K562 (cell line): Measurements from ENCODE around the gene C1orf216. TPM values are rescaled to one million over a fixed set of nuclear protein-coding genes. Genes with fewer than 3 reads are reported as not detected.

Experiments
- ARID4B ChIP-seq: sonication (generic); formaldehyde crosslinking; IDR thresholded peaks from 2 replicates; pipeline ENCODE4 v1.8.0; 2022; ENCODE audit warnings: mild to moderate bottlenecking, missing genetic modification reagents
- BCOR ChIP-seq: fragments of 450-650 bp; IDR thresholded peaks from 2 replicates; pipeline ENCODE4 v1.6.1; 2016
- EP400 ChIP-seq: fragments of 450-650 bp; IDR thresholded peaks from 2 replicates; pipeline ENCODE4 v1.6.1; 2017; ENCODE audit warnings: antibody characterized with exemption, mild to moderate bottlenecking, moderate library complexity
- ESRRA ChIP-seq: fragments of 450-650 bp; IDR thresholded peaks from 2 replicates; pipeline ENCODE4 v1.6.1; 2014; ENCODE audit warnings: low read depth, mild to moderate bottlenecking, moderate library complexity, borderline replicate concordance
- FOS ChIP-seq: IDR thresholded peaks from 3 replicates; pipeline ENCODE4 v1.6.1; 2011; ENCODE audit not compliant: insufficient read length; ENCODE audit errors: extremely low read depth
- GATA2 ChIP-seq: sonication (generic); formaldehyde crosslinking; IDR thresholded peaks from 2 replicates; pipeline ENCODE4 v1.4.0; 2020; ENCODE audit warnings: mild to moderate bottlenecking, missing genetic modification reagents
- HNRNPL ChIP-seq: fragments of 200-400 bp; formaldehyde crosslinking; IDR thresholded peaks from 2 replicates; pipeline ENCODE4 v1.6.1; 2017; ENCODE audit warnings: low read depth, mild to moderate bottlenecking, low read length
- JUND ChIP-seq, 2 experiments: IDR thresholded peaks; 2 replicates in 1 of 2; 3 replicates in 1 of 2; pipeline ENCODE4 v1.6.1; 2011; ENCODE audit warnings: borderline replicate concordance in 2 of 2, low read depth in 2 of 2, low read length in 2 of 2, improper control_type of control experiment in 1 of 2, missing biosample characterization in 1 of 2, missing genetic modification characterization in 1 of 2, missing genetic modification reagents in 1 of 2
- LEF1 ChIP-seq: fragments of 450-650 bp; IDR thresholded peaks from 2 replicates; pipeline ENCODE4 v1.6.1; 2016; ENCODE audit warnings: mild to moderate bottlenecking
- MAFK ChIP-seq: IDR thresholded peaks from 2 replicates; pipeline ENCODE4 v1.6.1; 2011; ENCODE audit warnings: low read length, improper control_type of control experiment
- MBD2 ChIP-seq: sonication (generic); IDR thresholded peaks from 2 replicates; pipeline ENCODE4 v1.6.1; 2016; ENCODE audit warnings: low read depth, borderline replicate concordance
- MED1 ChIP-seq: sonication (generic); formaldehyde crosslinking; IDR thresholded peaks from 2 replicates; pipeline ENCODE4 v1.8.1; 2023; ENCODE audit warnings: missing genetic modification reagents, borderline replicate concordance
- NFATC3 ChIP-seq: fragments of 450-650 bp; IDR thresholded peaks from 2 replicates; pipeline ENCODE4 v1.6.1; 2017; ENCODE audit warnings: mild to moderate bottlenecking
- PHF8 ChIP-seq: fragments of 200-600 bp; sonication (generic); IDR thresholded peaks from 2 replicates; pipeline ENCODE4 v1.6.1; 2012; ENCODE audit warnings: mixed run types, mild to moderate bottlenecking, inconsistent platforms, low read length, moderate library complexity, borderline replicate concordance
- POLR2A ChIP-seq: fragments of 450-650 bp; conservative IDR thresholded peaks from 2 replicates; pipeline ENCODE4 v1.6.1; 2016
- RAD21 ChIP-seq, 2 experiments: fragments of 250-450 bp in 1 of 2; fragments of 450-650 bp in 1 of 2; sonication (Bioruptor Pico) in 1 of 2; formaldehyde crosslinking in 1 of 2; IDR thresholded peaks in 1 of 2; conservative IDR thresholded peaks in 1 of 2; 2 replicates each; pipeline versions ENCODE4 v1.4.0 to v1.8.0; 2020 to 2022; ENCODE audit warnings: mild to moderate bottlenecking in 2 of 2, moderate library complexity in 1 of 2
- SRF ChIP-seq, 2 experiments: fragments of 250-450, 450-650 bp in 1 of 2; sonication (Bioruptor Pico) in 1 of 2; sonication (generic) in 1 of 2; formaldehyde crosslinking; IDR thresholded peaks; 2 replicates each; pipeline versions ENCODE4 v1.5.0 to v1.5.1; 2020 to 2022; ENCODE audit warnings: mild to moderate bottlenecking in 1 of 2, missing genetic modification reagents in 1 of 2
- STAT5A ChIP-seq: IDR thresholded peaks from 2 replicates; pipeline ENCODE4 v1.6.1; 2012; ENCODE audit warnings: low read length, inconsistent platforms, borderline replicate concordance
- XRCC5 ChIP-seq: fragments of 200-400 bp; formaldehyde crosslinking; IDR thresholded peaks from 2 replicates; pipeline ENCODE4 v1.6.1; 2017; ENCODE audit warnings: low read depth, mild to moderate bottlenecking, low read length
- ZBTB9 ChIP-seq: fragments of 450-650 bp; formaldehyde crosslinking; IDR thresholded peaks from 2 replicates; pipeline ENCODE4 v1.4.0; 2020; ENCODE audit warnings: mild to moderate bottlenecking, moderate library complexity
- ZNF23 ChIP-seq: fragments of 250-450 bp; sonication (Bioruptor Pico); IDR thresholded peaks from 2 replicates; pipeline ENCODE4 v1.4.0; 2020; ENCODE audit warnings: mild to moderate bottlenecking
- ZNF24 ChIP-seq: fragments of 450-650 bp; IDR thresholded peaks from 2 replicates; pipeline ENCODE4 v1.6.1; 2016
- ZNF274 ChIP-seq: IDR thresholded peaks from 2 replicates; pipeline ENCODE4 v1.6.1; 2011; ENCODE audit warnings: low read depth, mild to moderate bottlenecking, low read length, moderate library complexity, borderline replicate concordance
- polyA plus RNA-seq, 8 experiments: library from polyadenylated mRNA; depleted of rRNA in 4 of 8; stranded (reverse) in 5 of 8; unstranded in 3 of 8; fragments of >200 nt; fragmentation: Nextera tagmentation in 2 of 8; fragmentation: Illumina TruSeq in 1 of 8; extraction: Ambion mirVana in 2 of 8; extraction: Trizol in 1 of 8; gene quantifications; 2 replicates each; pipeline versions ENCODE4 v1.2.1 to v1.2.3, GENCODE V29; 2011 to 2014; ENCODE audit warnings: inconsistent platforms in 1 of 8, missing spikeins in 1 of 8
- total RNA-seq, 7 experiments: library from RNA; depleted of rRNA in 6 of 7; stranded (reverse); fragments of >200 nt in 6 of 7; fragmentation: Illumina TruSeq in 2 of 7; extraction: Trizol in 2 of 7; gene quantifications; 2 replicates each; pipeline versions ENCODE4 v1.2.1 to v1.2.3, GENCODE V29; 2011 to 2021; ENCODE audit warnings: low replicate concordance in 1 of 7

The C1orf216 gene
- total and polyA plus RNA-seq, 9 of the 15 experiments (the other 6 are each of a cell fraction or from before 2014, with no cell fraction given) = 3.4 to 25.1 (median 15.0) TPM

- TF ChIP-seq ARID4B (CRISPR knock-in tag) (no peak), POLR2A (peak; percentile 65; the same call in 1 of the 2 replicates), ZNF274 (no peak), RAD21 (CRISPR knock-in tag; conservative IDR thresholded peaks at IDR 0.05 in 1 of 2, IDR thresholded peaks at IDR 0.05 in 1 of 2) (no peak), STAT5A (no peak), FOS (no peak), PHF8 (no peak), GATA2 (0 out of 2 replicates have a peak, but pooled peaks have one; percentile 6), ZNF23 (CRISPR knock-in tag) (no peak), SRF (CRISPR knock-in tag; IDR thresholded peaks at IDR 0.05) (no peak), EP400 (no peak), ZNF24 (no peak), JUND (IDR thresholded peaks at IDR 0.05; ENCODE audit: borderline replicate concordance, low read depth, low read length) (peak; percentile 21; the same call in 1 of the 2 replicates), JUND (tag; IDR thresholded peaks at IDR 0.05; ENCODE audit: borderline replicate concordance, low read depth, low read length) (no peak; the same call in 2 of the 3 replicates), ESRRA (0 out of 2 replicates have a peak, but pooled peaks have one; percentile 46), MAFK (0 out of 2 replicates have a peak, but pooled peaks have one; percentile 10), HNRNPL (0 out of 2 replicates have a peak, but pooled peaks have one; percentile 8), MBD2 (no peak), MED1 (CRISPR knock-in tag) (no peak), XRCC5 (no peak), NFATC3 (0 out of 2 replicates have a peak, but pooled peaks have one; percentile 34), ZBTB9 (no peak), BCOR (no peak), LEF1 (peak; percentile 64; the same call in 1 of the 2 replicates)
Measured at GRCh38 chr1:35717911-35718476, 690 bp downstream of the C1orf216 start (continued).
